OCI-LY7 (cell line): Measurements from ENCODE around the gene SKIC3. TPM values are rescaled to one million over a fixed set of nuclear protein-coding genes. Genes with fewer than 3 reads are reported as not detected.

ENCODE experiments used
- BruUV-seq: library from RNA; stranded (reverse); fragments of 400-500 nt; replicated peaks from 2 replicates; lab custom pipeline; 2021; lab: Mats Ljungman, UMichigan
- CTCF ChIA-PET: fragments of 300-600 bp; sonication (Branson Sonifier 250); formaldehyde crosslinking; loops from one replicate; lab custom pipeline; 2022; ENCODE audit warnings: antibody characterized with exemption; ENCODE audit not compliant: unreplicated experiment; lab: Charles Lee
- POLR2A ChIA-PET: fragments of 300-600 bp; sonication (Branson Sonifier 250); formaldehyde crosslinking; loops from one replicate; lab custom pipeline; 2022; ENCODE audit warnings: antibody characterized with exemption; lab: Charles Lee
- DNase-seq: peaks from one replicate; pipeline ENCODE4 v3.0.0-alpha.2; 2015; ENCODE audit warnings: low spot score
- H2AFZ ChIP-seq: fragments of 200-600 bp; sonication (generic), shearing (Covaris generic); 2 replicates; pipeline ENCODE4 v1.6.1; 2014; ENCODE audit warnings: mild to moderate bottlenecking, antibody characterized with exemption, low read length, moderate library complexity
- H3K27ac ChIP-seq: fragments of 200-600 bp; sonication (generic); 2 replicates; pipeline ENCODE4 v1.5.1; 2014; ENCODE audit warnings: mixed run types, low read depth, mild to moderate bottlenecking, moderate library complexity, low read length, inconsistent platforms; ENCODE audit not compliant: poor library complexity, severe bottlenecking
- H3K36me3 ChIP-seq: fragments of 200-600 bp; sonication (generic); 2 replicates; pipeline ENCODE4 v1.6.1; 2014; ENCODE audit warnings: mild to moderate bottlenecking, antibody characterized with exemption, low read length, moderate library complexity, mixed read lengths; ENCODE audit not compliant: insufficient read depth
- H3K4me1 ChIP-seq: fragments of 200-600 bp; sonication (generic); 2 replicates; pipeline ENCODE4 v1.5.1; 2014; ENCODE audit warnings: mild to moderate bottlenecking, low read length; ENCODE audit not compliant: insufficient read depth, poor library complexity, severe bottlenecking
- H3K4me2 ChIP-seq: fragments of 200-600 bp; sonication (generic); 2 replicates; pipeline ENCODE4 v1.6.1; 2014; ENCODE audit warnings: mild to moderate bottlenecking, low read length
- H3K4me3 ChIP-seq: fragments of 200-600 bp; sonication (generic); 2 replicates; pipeline ENCODE4 v1.5.1; 2014; ENCODE audit warnings: mild to moderate bottlenecking, low read depth, low read length; ENCODE audit not compliant: poor library complexity, severe bottlenecking
- H3K79me2 ChIP-seq: fragments of 200-600 bp; sonication (generic); 2 replicates; pipeline ENCODE4 v1.6.1; 2016; ENCODE audit warnings: low read depth, mild to moderate bottlenecking, low read length, moderate library complexity, mixed read lengths; ENCODE audit not compliant: insufficient read depth
- H3K9me2 ChIP-seq: fragments of 200-600 bp; sonication (generic); 2 replicates; pipeline ENCODE4 v1.6.1; 2016; ENCODE audit warnings: mild to moderate bottlenecking, low read length, mixed read lengths; ENCODE audit not compliant: insufficient read depth
- H3K9me3 ChIP-seq: fragments of 200-600 bp; sonication (generic); 2 replicates; pipeline ENCODE4 v1.6.1; 2014; ENCODE audit warnings: mild to moderate bottlenecking, mixed run types, low read length, mixed read lengths
- H4K20me1 ChIP-seq: fragments of 200-600 bp; sonication (generic); 2 replicates; pipeline ENCODE4 v1.6.1; 2014; ENCODE audit warnings: mild to moderate bottlenecking, antibody characterized with exemption, low read length, moderate library complexity, mixed read lengths; ENCODE audit not compliant: insufficient read depth
- EZH2phosphoT487 ChIP-seq: fragments of 200-600 bp; sonication (generic); IDR thresholded peaks from 2 replicates; pipeline ENCODE4 v1.6.1; 2018; ENCODE audit warnings: low read depth, borderline replicate concordance, mild to moderate bottlenecking, mixed run types, antibody characterized with exemption, low read length, moderate library complexity, mixed read lengths
- intact Hi-C: fragments of 100-400 bp; cut with micrococcal nuclease; formaldehyde crosslinking; loops from one replicate; pipeline ENCODE4 v1.10.0; 2022; ENCODE audit not compliant: unreplicated experiment
- total RNA-seq, 2 experiments: library from RNA; depleted of rRNA in 1 of 2; stranded (reverse); fragments of >200 nt in 1 of 2; shearing (Covaris generic) in 1 of 2; gene quantifications; 2 replicates each; pipeline ENCODE4 v1.2.3, GENCODE V29; 2014 to 2022
- TF ChIP-seq, protein P1 (sequence below): fragments of 200-600 bp; sonication (generic); conservative IDR thresholded peaks from 2 replicates; pipeline ENCODE4 v1.5.1; 2014; ENCODE audit warnings: mild to moderate bottlenecking, antibody characterized with exemption, low read length, moderate library complexity, mixed read lengths

The SKIC3 gene
- total RNA-seq, 2 experiments from 2014 or later, result 55.4 to 73.9 TPM

GRCh38 chr5:95599252-95599651 lies 44.5 kb upstream of the SKIC3 start:
- Histone ChIP-seq H3K79me2 (no peaks in the 10 kb centered on the region), H2AFZ (no peak overlapping the region), H3K9me2 (no peaks in the 10 kb centered on the region), H3K27ac (no peak overlapping the region), H3K4me2 (no peak overlapping the region), H4K20me1 (no peaks in the 10 kb centered on the region), H3K4me3 (no peak overlapping the region), H3K4me1 (no peaks in the 10 kb centered on the region), H3K9me3 (no peaks in the 10 kb centered on the region), H3K36me3 (0 out of 2 replicates have a peak, but pooled peaks cover 3% of the 10 kb centered on the region)
- BruUV-seq, result no TSS peak
- intact Hi-C loops, result no loop called here
- POLR2A ChIA-PET, result interaction anchor here (0.6 to 0.8 kb wide), 2 partner anchors 11 to 57 kb away, joined by 6 to 8 read pairs; no protein-coding TSS in a partner anchor
- TF ChIP-seq, protein P1, sequence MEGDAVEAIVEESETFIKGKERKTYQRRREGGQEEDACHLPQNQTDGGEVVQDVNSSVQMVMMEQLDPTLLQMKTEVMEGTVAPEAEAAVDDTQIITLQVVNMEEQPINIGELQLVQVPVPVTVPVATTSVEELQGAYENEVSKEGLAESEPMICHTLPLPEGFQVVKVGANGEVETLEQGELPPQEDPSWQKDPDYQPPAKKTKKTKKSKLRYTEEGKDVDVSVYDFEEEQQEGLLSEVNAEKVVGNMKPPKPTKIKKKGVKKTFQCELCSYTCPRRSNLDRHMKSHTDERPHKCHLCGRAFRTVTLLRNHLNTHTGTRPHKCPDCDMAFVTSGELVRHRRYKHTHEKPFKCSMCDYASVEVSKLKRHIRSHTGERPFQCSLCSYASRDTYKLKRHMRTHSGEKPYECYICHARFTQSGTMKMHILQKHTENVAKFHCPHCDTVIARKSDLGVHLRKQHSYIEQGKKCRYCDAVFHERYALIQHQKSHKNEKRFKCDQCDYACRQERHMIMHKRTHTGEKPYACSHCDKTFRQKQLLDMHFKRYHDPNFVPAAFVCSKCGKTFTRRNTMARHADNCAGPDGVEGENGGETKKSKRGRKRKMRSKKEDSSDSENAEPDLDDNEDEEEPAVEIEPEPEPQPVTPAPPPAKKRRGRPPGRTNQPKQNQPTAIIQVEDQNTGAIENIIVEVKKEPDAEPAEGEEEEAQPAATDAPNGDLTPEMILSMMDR, result no peak
- no peak for TF ChIP-seq EZH2phosphoT487
- CTCF ChIA-PET, result no interaction called here
- DNase-seq, result no peak

GRCh38 chr5:95595289-95595931 lies 40.6 kb upstream of the SKIC3 start:
- H3K36me3 ChIP-seq, result no peaks in the 10 kb centered on the region
- no peaks in the 10 kb centered on the region for H4K20me1 ChIP-seq
- H3K4me2 ChIP-seq, result no peak overlapping the region
- H3K9me3 ChIP-seq, result no peaks in the 10 kb centered on the region
- H3K4me3 ChIP-seq, result no peak overlapping the region
- H2AFZ ChIP-seq, result no peak overlapping the region
- H3K4me1 ChIP-seq, result peaks cover 3% of the 10 kb centered on the region
- no peak overlapping the region for H3K27ac ChIP-seq
- no peaks in the 10 kb centered on the region for H3K79me2 ChIP-seq
- ChIA-PET POLR2A (interaction anchor here (0.6 kb wide), 1 partner anchor 39 kb away, joined by 3 read pairs; no protein-coding TSS in a partner anchor), CTCF (no interaction called here)
- TF ChIP-seq, protein P1, result no peak
- TF ChIP-seq EZH2phosphoT487, result no peak
- intact Hi-C loops, result no loop called here
- no peak for DNase-seq
- H3K9me2 ChIP-seq, result no peaks in the 10 kb centered on the region
- no TSS peak for BruUV-seq

- Histone ChIP-seq H4K20me1 (no peaks in the 10 kb centered on the region), H3K4me1 (peaks cover 3% of the 10 kb centered on the region), H3K4me3 (no peak overlapping the region), H3K9me2 (no peaks in the 10 kb centered on the region), H3K27ac (no peak overlapping the region), H2AFZ (no peak overlapping the region), H3K4me2 (no peak overlapping the region), H3K9me3 (no peaks in the 10 kb centered on the region), H3K79me2 (no peaks in the 10 kb centered on the region), H3K36me3 (no peaks in the 10 kb centered on the region)
- ChIA-PET POLR2A (no interaction called here), CTCF (no interaction called here)
- no peak for DNase-seq
- BruUV-seq, result no TSS peak
- TF ChIP-seq EZH2phosphoT487, result no peak
- TF ChIP-seq, protein P1, result no peak
- intact Hi-C loops, result no loop called here
Measured at GRCh38 chr5:95591490-95591901, 36.7 kb upstream of the SKIC3 start.
